GM12874 (cell line): ENCODE data around the gene TRAPPC2.

ENCODE experiments used
- TF ChIP-seq, protein P1 (sequence below): IDR thresholded peaks from 2 replicates; pipeline ENCODE4 v1.5.1; 2011; ENCODE audit warnings: low read depth, mild to moderate bottlenecking, control low read depth, low read length, moderate library complexity; ENCODE audit not compliant: insufficient read depth

Gene TRAPPC2

GRCh38 chrX:13694983-13695382, 39.4 kb downstream of the TRAPPC2 start:
- TF ChIP-seq, protein P1, sequence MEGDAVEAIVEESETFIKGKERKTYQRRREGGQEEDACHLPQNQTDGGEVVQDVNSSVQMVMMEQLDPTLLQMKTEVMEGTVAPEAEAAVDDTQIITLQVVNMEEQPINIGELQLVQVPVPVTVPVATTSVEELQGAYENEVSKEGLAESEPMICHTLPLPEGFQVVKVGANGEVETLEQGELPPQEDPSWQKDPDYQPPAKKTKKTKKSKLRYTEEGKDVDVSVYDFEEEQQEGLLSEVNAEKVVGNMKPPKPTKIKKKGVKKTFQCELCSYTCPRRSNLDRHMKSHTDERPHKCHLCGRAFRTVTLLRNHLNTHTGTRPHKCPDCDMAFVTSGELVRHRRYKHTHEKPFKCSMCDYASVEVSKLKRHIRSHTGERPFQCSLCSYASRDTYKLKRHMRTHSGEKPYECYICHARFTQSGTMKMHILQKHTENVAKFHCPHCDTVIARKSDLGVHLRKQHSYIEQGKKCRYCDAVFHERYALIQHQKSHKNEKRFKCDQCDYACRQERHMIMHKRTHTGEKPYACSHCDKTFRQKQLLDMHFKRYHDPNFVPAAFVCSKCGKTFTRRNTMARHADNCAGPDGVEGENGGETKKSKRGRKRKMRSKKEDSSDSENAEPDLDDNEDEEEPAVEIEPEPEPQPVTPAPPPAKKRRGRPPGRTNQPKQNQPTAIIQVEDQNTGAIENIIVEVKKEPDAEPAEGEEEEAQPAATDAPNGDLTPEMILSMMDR, result no peak

- TF ChIP-seq, protein P1, result no peak
Measured at GRCh38 chrX:13694359-13694758, 40.1 kb downstream of the TRAPPC2 start.

GRCh38 chrX:13693341-13693961, 41.0 kb downstream of the TRAPPC2 start:
- TF ChIP-seq, protein P1, result no peak

GRCh38 chrX:13692771-13693231, 41.6 kb downstream of the TRAPPC2 start:
- TF ChIP-seq, protein P1, result no peak

- TF ChIP-seq, protein P1, result no peak
Measured at GRCh38 chrX:13691841-13692371, 42.5 kb downstream of the TRAPPC2 start.

GRCh38 chrX:13690836-13691235, 43.6 kb downstream of the TRAPPC2 start:
- TF ChIP-seq, protein P1, result 0 out of 2 replicates have a peak, but pooled peaks have one; percentile 19

- TF ChIP-seq, protein P1, result no peak
Measured at GRCh38 chrX:13689741-13690211, 44.6 kb downstream of the TRAPPC2 start.
